8988T (cell line): ENCODE results near the gene CSRP2.

Source experiments
- DNase-seq: peaks from one replicate; pipeline ENCODE4 v3.0.0; 2011

Gene CSRP2

DNA sequence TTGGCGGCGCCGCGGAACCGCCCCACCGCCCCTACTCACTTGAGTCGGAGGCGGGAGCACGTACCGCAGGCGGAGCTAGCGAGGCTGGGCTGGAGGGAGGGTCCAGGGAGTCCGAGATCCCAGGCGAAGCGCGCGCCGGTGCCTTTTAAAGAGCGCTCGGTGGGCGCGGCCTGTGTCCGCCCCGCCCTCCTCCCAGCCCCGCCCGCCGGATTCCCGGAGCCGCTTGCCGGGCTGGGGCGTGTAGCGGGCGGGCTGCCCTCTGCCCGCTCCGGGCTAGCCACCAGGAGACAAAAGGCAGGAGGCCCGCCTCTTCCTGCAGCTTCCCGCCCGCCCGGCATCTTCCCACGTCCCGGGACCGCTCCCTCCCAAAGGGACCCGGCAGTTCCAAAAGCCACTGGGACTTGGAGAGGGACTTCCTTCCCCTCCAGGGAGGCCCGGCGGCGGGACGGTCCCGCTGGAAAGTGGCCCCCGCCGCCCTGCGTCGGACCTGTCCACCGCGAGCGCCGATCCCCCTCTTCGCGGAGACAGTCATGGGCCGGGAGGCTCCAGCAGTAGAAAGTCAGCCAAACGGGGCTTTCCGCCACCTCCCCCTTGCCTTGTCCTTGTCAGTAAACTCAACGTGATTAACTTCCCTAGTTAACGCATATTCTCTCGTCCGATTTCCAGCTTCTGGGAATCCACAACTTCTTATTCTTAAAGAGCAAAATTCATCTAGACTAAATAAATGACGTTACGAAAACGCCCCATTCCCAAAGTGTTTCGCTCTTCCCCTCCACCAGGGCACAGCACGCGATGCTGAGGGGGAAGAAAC, at the start of gene CSRP2:
TSS of gene CSRP2 (minus strand) at position 121 of the 811 bp plus-strand sequence. CDS start 12,759 bp downstream, outside the sequence.
- peak; percentile 87 for DNase-seq

GRCh38 chr12:76927170-76927784, 48.5 kb upstream of the CSRP2 start:
- peak; percentile 23 for DNase-seq

- DNase-seq = no peak
These were observed 46.3 kb upstream of the CSRP2 start for GRCh38 chr12:76925135-76925534.

DNA sequence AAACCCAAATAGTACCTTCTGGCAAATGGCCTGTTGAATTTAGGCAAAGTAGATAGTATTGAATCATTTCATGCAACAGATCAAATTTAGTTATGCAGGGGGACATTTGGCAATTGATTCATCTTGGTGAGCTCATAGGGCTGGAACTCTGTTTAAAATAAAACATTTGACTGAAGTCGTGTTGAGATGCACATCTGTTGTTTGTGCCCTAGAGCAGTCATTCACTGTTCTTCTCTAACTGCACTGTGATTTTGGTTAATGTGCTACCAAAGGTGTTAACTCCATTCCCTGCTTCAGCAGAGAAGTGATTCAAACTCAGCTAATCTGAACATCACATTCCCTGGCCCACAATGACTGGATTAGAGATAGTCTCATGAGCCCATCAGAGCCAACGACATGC, 44.0 kb upstream of the CSRP2 start:
- DNase-seq = no peak

GRCh38 chr12:76921891-76922664, 43.3 kb upstream of the CSRP2 start:
- no peak for DNase-seq

GRCh38 chr12:76921100-76921471, 42.3 kb upstream of the CSRP2 start:
- DNase-seq = no peak

- no peak for DNase-seq
These were observed 41.6 kb upstream of the CSRP2 start for GRCh38 chr12:76920172-76921099.

DNA sequence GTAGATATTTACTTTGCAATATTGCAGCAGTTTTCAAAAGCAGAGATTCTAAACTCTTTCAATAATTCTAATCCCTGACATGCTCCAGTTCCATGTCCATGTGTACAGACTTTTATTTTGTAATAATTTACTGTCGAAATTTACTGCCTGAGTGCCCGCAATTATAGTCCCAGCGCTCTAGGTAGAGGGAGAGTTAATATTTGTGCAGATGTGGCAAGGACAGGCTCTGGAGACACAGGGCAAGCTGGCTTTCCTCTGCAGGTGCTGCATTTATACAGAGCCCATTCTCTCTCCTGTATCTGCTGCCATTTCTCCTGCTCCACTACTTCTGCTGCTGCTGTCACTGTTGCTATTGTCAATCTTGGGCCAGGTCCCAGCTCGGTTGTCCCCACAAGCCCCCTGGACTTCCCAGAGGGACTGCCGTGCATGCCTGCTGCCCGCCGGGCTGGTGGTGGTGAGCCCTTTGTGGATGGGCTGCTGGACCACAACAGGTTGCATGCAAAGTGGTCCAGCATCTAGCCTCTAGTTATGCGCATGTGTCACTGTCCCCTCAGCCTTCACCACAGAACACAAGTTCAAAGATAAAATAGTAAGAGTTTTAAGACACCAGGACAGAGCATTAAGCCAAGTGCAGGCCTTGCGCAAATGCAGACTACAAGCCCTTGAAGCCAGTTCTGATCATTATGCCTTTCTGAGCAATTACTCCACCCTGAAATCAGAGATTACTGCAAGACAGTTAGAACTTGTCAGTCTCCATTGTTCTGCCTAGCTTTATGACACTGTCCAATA, 40.8 kb upstream of the CSRP2 start:
- no peak for DNase-seq

- DNase-seq = no peak
These were observed 37.3 kb upstream of the CSRP2 start for GRCh38 chr12:76916170-76916540.

GRCh38 chr12:76915361-76916169, 36.7 kb upstream of the CSRP2 start:
- DNase-seq = no peak

- no peak for DNase-seq
These were observed 35.5 kb upstream of the CSRP2 start for GRCh38 chr12:76914102-76914859.

DNA sequence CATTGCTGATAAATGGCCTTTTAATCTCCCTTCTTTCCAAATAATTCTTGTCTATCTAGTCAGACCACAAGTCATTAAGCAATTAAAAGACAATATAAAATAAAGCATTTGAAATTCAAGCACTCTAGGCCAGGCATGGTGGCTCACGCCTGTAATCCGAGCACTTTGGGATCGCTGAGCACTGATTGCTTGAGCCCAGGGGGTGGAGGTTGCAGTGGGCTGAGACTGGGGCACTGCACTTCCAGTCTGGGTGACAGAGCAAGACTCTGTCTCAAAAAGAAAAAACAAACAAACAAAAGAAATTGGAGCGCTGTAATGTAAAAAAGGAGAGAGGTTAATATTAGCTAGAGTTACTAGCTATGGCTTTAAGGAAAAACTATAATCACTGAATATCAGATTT, 30.5 kb upstream of the CSRP2 start:
- no peak for DNase-seq

GRCh38 chr12:76908303-76909017, 29.6 kb upstream of the CSRP2 start:
- DNase-seq = no peak

GRCh38 chr12:76901628-76902380, 23.0 kb upstream of the CSRP2 start:
- no peak for DNase-seq

- no peak for DNase-seq
These were observed 20.7 kb upstream of the CSRP2 start for GRCh38 chr12:76899522-76899921.

- DNase-seq = no peak
These were observed 19.6 kb upstream of the CSRP2 start for GRCh38 chr12:76898442-76898841.

DNA sequence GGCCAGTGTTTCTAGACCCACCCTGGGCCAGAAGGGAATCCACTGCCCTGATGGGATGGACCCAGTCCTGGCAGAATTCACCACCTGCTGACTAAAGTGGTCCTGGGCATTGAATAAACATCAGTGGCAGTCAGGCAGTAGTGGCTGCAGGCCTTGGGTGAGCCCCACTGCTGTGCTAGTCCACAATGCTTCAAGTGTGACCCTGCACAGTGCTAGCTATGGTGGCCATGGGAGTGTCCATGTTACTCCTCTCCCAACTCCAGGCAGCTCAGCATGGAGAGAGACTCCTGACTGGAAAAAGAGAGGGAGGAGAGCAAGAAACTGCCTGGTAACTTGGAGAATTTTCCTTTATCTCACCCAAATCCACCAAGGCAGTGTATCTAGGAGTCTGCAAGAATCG, 17.5 kb upstream of the CSRP2 start:
- no peak for DNase-seq

DNA sequence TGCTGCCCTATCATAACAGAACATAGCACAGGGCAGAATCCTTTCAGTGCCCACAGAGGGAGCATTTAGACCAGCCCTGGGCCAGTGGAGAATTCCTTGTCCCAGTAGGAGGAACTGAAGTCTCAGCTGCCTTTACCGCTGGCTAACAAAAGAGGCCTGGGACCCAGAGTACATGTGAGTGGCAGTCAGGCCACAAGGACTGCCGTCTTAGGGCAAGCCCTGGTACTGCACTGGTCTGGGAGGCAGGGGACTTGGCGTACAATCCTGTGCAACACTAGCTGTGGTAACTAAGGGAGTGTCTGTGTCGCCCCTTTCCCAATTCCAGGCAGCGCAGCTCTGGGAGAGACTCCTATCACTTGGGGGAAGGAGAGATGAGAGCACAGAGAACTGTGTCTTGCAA, 17.0 kb upstream of the CSRP2 start:
- DNase-seq = no peak

GRCh38 chr12:76891609-76892008, 12.8 kb upstream of the CSRP2 start:
- DNase-seq = no peak
